Measurements from ENCODE around the gene ZEB1.

ZEB1 gene

GRCh38 chr10:31396376-31396775, 77.4 kb downstream of the ZEB1 start:
- no peak for TF ChIP-seq CTCF (IDR thresholded peaks at IDR 0.05)

DNA sequence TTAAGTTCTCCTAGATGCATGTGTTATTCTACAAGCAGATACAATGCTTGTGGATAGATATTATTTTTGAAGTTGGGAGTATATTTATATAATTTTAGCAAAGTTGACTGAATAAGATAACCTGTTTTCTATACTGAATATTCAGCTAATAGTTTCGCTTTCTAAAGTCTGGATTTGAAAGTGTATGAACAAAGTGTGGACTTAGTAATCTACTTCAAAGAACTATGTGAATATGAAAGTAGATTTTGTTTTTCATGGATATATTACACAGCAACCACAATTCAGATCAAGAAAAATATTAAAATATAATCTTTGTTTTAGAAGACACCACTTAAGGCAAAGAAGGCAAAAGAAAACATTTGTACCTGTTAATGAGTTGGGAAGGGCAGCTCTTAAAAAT, 78.8 kb downstream of the ZEB1 start:
- TF ChIP-seq CTCF (IDR thresholded peaks at IDR 0.05): no peak

- no peak for TF ChIP-seq CTCF (IDR thresholded peaks at IDR 0.05)
Measured at GRCh38 chr10:31399171-31399570, 80.2 kb downstream of the ZEB1 start.

- no peak for TF ChIP-seq CTCF (IDR thresholded peaks at IDR 0.05)
Measured at GRCh38 chr10:31399631-31400030, 80.6 kb downstream of the ZEB1 start.

GRCh38 chr10:31401287-31401686, 82.3 kb downstream of the ZEB1 start:
- no peak for TF ChIP-seq CTCF (IDR thresholded peaks at IDR 0.05)

GRCh38 chr10:31404640-31405039, 85.6 kb downstream of the ZEB1 start:
- no peak for TF ChIP-seq CTCF (IDR thresholded peaks at IDR 0.05)

DNA sequence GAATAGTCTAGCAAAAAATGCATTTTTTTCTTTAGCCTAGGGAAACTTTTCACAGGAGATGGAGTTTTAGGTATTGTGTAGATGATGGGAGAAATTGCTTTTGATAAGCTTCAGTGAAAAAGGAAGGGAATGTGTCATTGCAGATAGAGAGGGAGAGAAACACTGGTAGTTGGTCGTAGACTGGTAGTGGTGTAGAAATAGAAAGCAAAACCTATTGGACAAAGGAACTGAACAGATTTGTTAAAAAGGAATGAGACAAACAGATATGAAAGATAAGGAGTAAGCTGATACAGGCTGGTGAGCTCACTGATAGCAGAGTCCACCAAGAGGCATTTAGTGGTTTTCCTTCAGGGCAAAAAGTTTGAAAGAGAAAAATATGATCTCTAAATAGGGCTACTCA, 94.3 kb downstream of the ZEB1 start:
- TF ChIP-seq CTCF (IDR thresholded peaks at IDR 0.05): no peak

GRCh38 chr10:31418481-31418880, 99.5 kb downstream of the ZEB1 start:
- no peak for TF ChIP-seq CTCF (IDR thresholded peaks at IDR 0.05)

Measured in LNCAP (cell line).